ENCODE measurements around the gene CEP128.

Gene CEP128

GRCh38 chr14:80605536-80605935 lies 336.0 kb downstream of the CEP128 start:
- DNase-seq, result no peak

GRCh38 chr14:80602946-80603345 lies 338.6 kb downstream of the CEP128 start:
- no peak for DNase-seq

GRCh38 chr14:80587096-80587724 lies 354.3 kb downstream of the CEP128 start:
- no peak for DNase-seq

GRCh38 chr14:80586131-80586530 lies 355.4 kb downstream of the CEP128 start:
- no peak for DNase-seq

GRCh38 chr14:80585506-80585835 lies 356.1 kb downstream of the CEP128 start:
- DNase-seq, result no peak

- no peak for DNase-seq
These were observed 356.6 kb downstream of the CEP128 start for GRCh38 chr14:80584744-80585505.

GRCh38 chr14:80577599-80577998 lies 363.9 kb downstream of the CEP128 start:
- DNase-seq, result no peak

GRCh38 chr14:80576401-80576800 lies 365.1 kb downstream of the CEP128 start:
- no peak for DNase-seq

GRCh38 chr14:80575763-80576162 lies 365.8 kb downstream of the CEP128 start:
- no peak for DNase-seq

GRCh38 chr14:80572666-80573065 lies 368.9 kb downstream of the CEP128 start:
- no peak for DNase-seq

GRCh38 chr14:80570930-80571298 lies 370.6 kb downstream of the CEP128 start:
- DNase-seq, result no peak

GRCh38 chr14:80567905-80568536 lies 373.5 kb downstream of the CEP128 start:
- DNase-seq, result no peak

- DNase-seq, result no peak
These were observed 376.5 kb downstream of the CEP128 start for GRCh38 chr14:80565001-80565400.

GRCh38 chr14:80564051-80564450 lies 377.5 kb downstream of the CEP128 start:
- no peak for DNase-seq

GRCh38 chr14:80560800-80561657 lies 380.5 kb downstream of the CEP128 start:
- DNase-seq, result no peak

GRCh38 chr14:80554139-80554538 lies 387.4 kb downstream of the CEP128 start:
- no peak for DNase-seq

GRCh38 chr14:80549141-80549540 lies 392.4 kb downstream of the CEP128 start:
- no peak for DNase-seq

- no peak for DNase-seq
These were observed 395.3 kb downstream of the CEP128 start for GRCh38 chr14:80545935-80546854.

- no peak for DNase-seq
These were observed 397.2 kb downstream of the CEP128 start for GRCh38 chr14:80544366-80544765.

- no peak for DNase-seq
These were observed 398.3 kb downstream of the CEP128 start for GRCh38 chr14:80543211-80543610.

- no peak for DNase-seq
These were observed 402.7 kb downstream of the CEP128 start for GRCh38 chr14:80538633-80539375.

All from activated CD4-positive, alpha-beta T cell treated with anti-CD3 and anti-CD28 coated beads, Interleukin-2, amount 50 U/mL, for 48 hours (primary cell).